Measurements from ENCODE around the gene ARFGAP2. TPM values are rescaled to one million over a fixed set of nuclear protein-coding genes. Genes with fewer than 3 reads are reported as not detected.
"Not testable (repeated sequence)": the region's sequence is repeated elsewhere in the genome, so short reads cannot be mapped to it uniquely, and the experiment has no call there.

ARFGAP2 gene
- total RNA-seq, 1 donor from 2014 or later = 99.9 TPM

DNA sequence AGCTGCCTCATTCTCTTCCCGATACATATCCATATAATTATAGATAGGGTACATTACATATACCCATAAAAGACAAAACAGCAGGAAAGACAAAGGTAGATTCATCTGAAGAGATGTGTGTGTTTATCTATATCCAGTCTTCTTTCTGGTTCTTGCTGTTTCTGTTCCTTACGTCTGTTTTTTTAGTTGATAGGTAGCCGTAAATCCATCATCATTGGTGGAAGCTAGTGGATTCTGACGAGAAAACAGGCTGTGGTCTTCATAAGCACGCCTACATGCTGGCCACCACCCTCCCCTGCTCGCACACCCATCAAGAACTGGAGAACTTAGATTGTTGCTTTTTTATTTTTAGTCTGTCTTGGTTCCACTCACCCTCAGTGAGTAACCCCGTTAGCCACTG is 51.6 kb downstream of the ARFGAP2 start:
- no peak for DNase-seq (ENCODE audit: extremely low spot score, unreplicated experiment)
- no peak overlapping the region for H3K27ac Mint-ChIP-seq
- no peak overlapping the region for H3K4me3 Mint-ChIP-seq
- H3K9me3 Mint-ChIP-seq = no peaks in the 10 kb centered on the region
- H3K36me3 Mint-ChIP-seq = no peaks in the 10 kb centered on the region
- no peaks in the 10 kb centered on the region for H3K27me3 Mint-ChIP-seq
- TF ChIP-seq, protein P1, sequence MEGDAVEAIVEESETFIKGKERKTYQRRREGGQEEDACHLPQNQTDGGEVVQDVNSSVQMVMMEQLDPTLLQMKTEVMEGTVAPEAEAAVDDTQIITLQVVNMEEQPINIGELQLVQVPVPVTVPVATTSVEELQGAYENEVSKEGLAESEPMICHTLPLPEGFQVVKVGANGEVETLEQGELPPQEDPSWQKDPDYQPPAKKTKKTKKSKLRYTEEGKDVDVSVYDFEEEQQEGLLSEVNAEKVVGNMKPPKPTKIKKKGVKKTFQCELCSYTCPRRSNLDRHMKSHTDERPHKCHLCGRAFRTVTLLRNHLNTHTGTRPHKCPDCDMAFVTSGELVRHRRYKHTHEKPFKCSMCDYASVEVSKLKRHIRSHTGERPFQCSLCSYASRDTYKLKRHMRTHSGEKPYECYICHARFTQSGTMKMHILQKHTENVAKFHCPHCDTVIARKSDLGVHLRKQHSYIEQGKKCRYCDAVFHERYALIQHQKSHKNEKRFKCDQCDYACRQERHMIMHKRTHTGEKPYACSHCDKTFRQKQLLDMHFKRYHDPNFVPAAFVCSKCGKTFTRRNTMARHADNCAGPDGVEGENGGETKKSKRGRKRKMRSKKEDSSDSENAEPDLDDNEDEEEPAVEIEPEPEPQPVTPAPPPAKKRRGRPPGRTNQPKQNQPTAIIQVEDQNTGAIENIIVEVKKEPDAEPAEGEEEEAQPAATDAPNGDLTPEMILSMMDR (conservative IDR thresholded peaks at IDR 0.05) = no peak
- H3K4me1 Mint-ChIP-seq (ENCODE audit: unreplicated experiment) = peaks cover 17% of the 10 kb centered on the region

DNA sequence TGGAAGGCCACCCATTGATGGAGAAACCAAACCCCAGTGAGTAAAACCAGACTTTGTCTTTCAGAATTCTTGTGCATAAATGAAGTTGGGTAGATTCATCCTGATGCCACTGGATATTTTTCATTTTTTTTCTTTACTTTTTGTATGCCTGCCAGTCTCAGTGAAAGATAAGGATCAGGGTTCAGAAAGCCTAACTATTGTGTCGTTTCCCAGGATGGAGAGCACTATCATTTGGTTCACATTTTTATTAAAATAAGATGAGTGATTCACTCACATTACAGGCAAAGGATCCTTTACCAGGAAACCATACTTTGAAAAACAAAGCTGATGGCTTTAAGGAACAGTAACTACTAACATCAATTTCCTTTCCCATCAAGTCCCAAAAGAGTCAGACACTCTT is 52.0 kb downstream of the ARFGAP2 start:
- no peak overlapping the region for H3K4me3 Mint-ChIP-seq

DNA sequence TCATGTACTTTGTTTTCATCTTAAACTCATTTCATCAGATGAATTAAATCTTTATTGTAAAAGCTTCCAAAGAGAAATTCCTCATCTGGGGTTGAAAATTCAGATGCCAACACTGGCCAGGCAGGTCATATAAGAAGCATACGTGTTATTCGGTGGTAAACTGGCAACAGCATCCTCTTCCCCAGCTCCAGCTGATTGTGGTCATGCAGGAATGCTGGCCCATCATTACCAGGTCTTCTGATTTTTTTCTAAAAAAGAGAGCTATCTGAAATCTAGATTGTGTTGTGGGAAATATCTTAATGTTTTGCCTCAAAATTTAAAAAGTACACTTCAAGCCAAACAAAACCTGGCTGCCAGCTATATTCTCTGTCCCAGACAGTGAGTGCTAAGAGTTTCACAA is 53.6 kb downstream of the ARFGAP2 start:
- Mint-ChIP-seq H3K4me3 (no peak overlapping the region), H3K9me3 (no peaks in the 10 kb centered on the region), H3K4me1 (ENCODE audit: unreplicated experiment) (peaks cover 17% of the 10 kb centered on the region), H3K36me3 (no peaks in the 10 kb centered on the region), H3K27ac (no peak overlapping the region), H3K27me3 (no peaks in the 10 kb centered on the region)
- no peak for DNase-seq (ENCODE audit: extremely low spot score, unreplicated experiment)
- TF ChIP-seq, protein P1 (conservative IDR thresholded peaks at IDR 0.05) = no peak

More for the DNA sequence above, 52.0 kb downstream of the ARFGAP2 start:
- no peak for DNase-seq (ENCODE audit: extremely low spot score, unreplicated experiment)
- TF ChIP-seq, protein P1 (conservative IDR thresholded peaks at IDR 0.05) = no peak
- Mint-ChIP-seq H3K9me3 (no peaks in the 10 kb centered on the region), H3K27me3 (no peaks in the 10 kb centered on the region), H3K27ac (no peak overlapping the region), H3K36me3 (no peaks in the 10 kb centered on the region), H3K4me1 (ENCODE audit: unreplicated experiment) (peaks cover 17% of the 10 kb centered on the region)

DNA sequence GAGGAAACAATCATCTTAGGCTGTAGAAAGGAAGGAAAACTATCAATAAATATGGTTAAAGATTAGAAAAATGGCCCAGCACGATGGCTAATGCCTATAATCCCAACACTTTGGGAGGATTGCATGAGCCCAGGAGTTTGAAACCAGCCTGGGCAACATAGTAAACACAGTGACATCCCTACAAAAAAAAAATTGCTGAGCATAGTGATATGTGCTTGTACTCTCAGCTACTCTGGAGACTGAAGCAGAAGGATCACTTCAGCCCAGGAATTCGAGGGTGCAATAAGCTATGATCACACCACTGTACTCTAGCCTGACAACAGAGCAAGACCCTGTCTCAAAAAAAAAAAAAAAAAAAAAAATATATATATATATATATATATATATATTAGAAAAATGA is 54.9 kb downstream of the ARFGAP2 start:
- H3K36me3 Mint-ChIP-seq = no peaks in the 10 kb centered on the region
- no peak overlapping the region for H3K4me3 Mint-ChIP-seq
- H3K27ac Mint-ChIP-seq = no peak overlapping the region
- no peaks in the 10 kb centered on the region for H3K27me3 Mint-ChIP-seq
- TF ChIP-seq, protein P1 (conservative IDR thresholded peaks at IDR 0.05) = no peak
- no peaks in the 10 kb centered on the region for H3K9me3 Mint-ChIP-seq
- no peak for DNase-seq (ENCODE audit: extremely low spot score, unreplicated experiment)
- H3K4me1 Mint-ChIP-seq (ENCODE audit: unreplicated experiment) = peaks cover 17% of the 10 kb centered on the region

DNA sequence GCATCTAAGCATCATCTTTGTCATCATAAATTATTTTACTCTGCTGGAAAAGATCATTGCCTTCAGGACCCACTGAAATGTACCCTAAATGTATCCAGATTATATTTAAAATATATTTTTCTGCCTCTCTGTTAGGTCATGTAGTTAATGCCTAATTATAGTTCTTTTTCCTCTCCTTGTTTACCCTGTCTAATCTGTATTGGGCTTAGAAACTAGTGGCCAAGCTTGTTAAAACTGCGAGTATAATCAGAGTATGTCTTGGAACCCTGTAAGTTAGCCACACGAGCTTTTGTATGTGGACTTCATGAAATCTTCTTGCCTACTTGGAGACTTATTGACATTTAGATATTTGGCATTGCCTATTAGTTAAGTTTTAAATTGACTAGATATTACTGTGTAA is 55.6 kb downstream of the ARFGAP2 start:
- no peak for DNase-seq (ENCODE audit: extremely low spot score, unreplicated experiment)
- peaks cover 17% of the 10 kb centered on the region for H3K4me1 Mint-ChIP-seq (ENCODE audit: unreplicated experiment)
- H3K27me3 Mint-ChIP-seq = no peaks in the 10 kb centered on the region
- TF ChIP-seq, protein P1 (conservative IDR thresholded peaks at IDR 0.05) = no peak
- no peak overlapping the region for H3K27ac Mint-ChIP-seq
- no peak overlapping the region for H3K4me3 Mint-ChIP-seq
- no peaks in the 10 kb centered on the region for H3K36me3 Mint-ChIP-seq
- no peaks in the 10 kb centered on the region for H3K9me3 Mint-ChIP-seq

DNA sequence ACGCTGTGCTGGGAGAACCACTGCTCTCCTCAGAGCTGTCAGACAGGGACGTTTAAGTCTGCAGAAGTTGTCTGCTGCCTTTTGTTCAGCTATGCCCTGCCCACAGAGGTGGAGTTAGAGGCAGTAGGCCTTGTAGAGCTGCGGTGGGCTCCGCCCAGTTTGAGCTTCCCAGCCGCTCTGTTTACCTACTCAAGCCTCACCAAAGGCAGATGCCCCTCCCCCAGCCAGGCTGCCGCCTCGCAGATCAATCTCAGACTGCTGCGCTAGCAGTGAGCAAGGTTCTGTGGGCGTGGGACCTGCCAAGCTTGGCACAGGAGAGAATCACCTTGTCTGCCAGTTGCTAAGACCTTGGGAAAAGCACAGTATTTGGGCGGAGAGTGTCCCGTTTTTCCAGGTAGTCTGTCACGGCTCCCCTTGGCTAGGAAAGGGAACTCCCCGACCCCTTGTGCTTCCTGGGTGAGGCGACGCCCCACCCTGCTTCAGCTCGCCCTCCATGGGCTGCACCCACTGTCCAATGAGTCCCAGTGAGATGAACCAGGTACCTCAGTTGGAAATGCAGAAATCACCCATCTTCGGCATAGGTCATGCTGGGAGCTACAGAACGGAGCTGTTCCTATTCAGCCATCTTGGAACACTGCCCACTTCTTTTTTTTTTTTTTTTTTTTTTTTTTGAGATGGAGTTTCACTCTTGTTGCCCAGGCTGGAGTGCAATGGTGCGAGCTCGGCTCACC is 57.6 kb downstream of the ARFGAP2 start:
- H3K36me3 Mint-ChIP-seq; H3K27ac Mint-ChIP-seq; H3K4me3 Mint-ChIP-seq; H3K27me3 Mint-ChIP-seq; H3K9me3 Mint-ChIP-seq; H3K4me1 Mint-ChIP-seq (ENCODE audit: unreplicated experiment); DNase-seq (ENCODE audit: extremely low spot score, unreplicated experiment): not testable (repeated sequence)

Small RNA genes within 50 kb of the gene (microRNA-seq; reads per million reads assigned to microRNA genes)
- gene MIR6745 = not detected

Other genes starting within 250 kb of the ARFGAP2 start
- gene CSTPP1, start 240.1 kb downstream of the ARFGAP2 start, total RNA-seq (ENCODE audit: low replicate concordance) = 34.0 and 44.4 TPM in 2 replicates
- gene PACSIN3, start 9.6 kb upstream of the ARFGAP2 start, total RNA-seq (ENCODE audit: low replicate concordance) = 52.5 and 77.2 TPM in 2 replicates
- 40.0 and 50.1 TPM in 2 replicates for gene DDB2, start 38.1 kb upstream of the ARFGAP2 start, total RNA-seq (ENCODE audit: low replicate concordance)
- 41.1 and 42.2 TPM in 2 replicates for gene ACP2, start 71.9 kb upstream of the ARFGAP2 start, total RNA-seq (ENCODE audit: low replicate concordance)
- gene NR1H3, start 81.1 kb upstream of the ARFGAP2 start, total RNA-seq (ENCODE audit: low replicate concordance) = 14.2 and 18.9 TPM in 2 replicates
- 41.1 and 47.7 TPM in 2 replicates for gene MADD, start 93.3 kb upstream of the ARFGAP2 start, total RNA-seq (ENCODE audit: low replicate concordance)
- gene MYBPC3, start 175.8 kb upstream of the ARFGAP2 start, total RNA-seq (ENCODE audit: low replicate concordance) = 0.40 and 1.8 TPM in 2 replicates
- not detected in 2 replicates for gene SPI1, start 201.7 kb upstream of the ARFGAP2 start, total RNA-seq (ENCODE audit: low replicate concordance)
- gene SLC39A13, start 231.7 kb upstream of the ARFGAP2 start, total RNA-seq (ENCODE audit: low replicate concordance) = 28.7 and 44.8 TPM in 2 replicates
- 104 and 141 TPM in 2 replicates for gene PSMC3, start 249.6 kb upstream of the ARFGAP2 start, total RNA-seq (ENCODE audit: low replicate concordance)